Activated B cell treated with CpG ODN at 0.5 μM for 24 hours (primary cell): ENCODE measurements around the gene ARID3B. TPM values are rescaled to one million over a fixed set of nuclear protein-coding genes. Genes with fewer than 3 reads are reported as not detected.

ENCODE experiments used
- ATAC-seq: fragments of 200-7000 bp; cut with Tn5 transposase; one replicate; pipeline ENCODE4 v1.10.0; 2021; ENCODE audit warnings: low read depth, mild to moderate bottlenecking, moderate library complexity
- CTCF ChIA-PET: fragments of 350-600 bp; sonication (Branson Sonifier 250); formaldehyde crosslinking; loops from one replicate; lab custom pipeline; 2021; ENCODE audit warnings: antibody characterized with exemption; lab: Charles Lee
- POLR2A ChIA-PET: fragments of 350-600 bp; sonication (Branson Sonifier 250); formaldehyde crosslinking; loops from one replicate; lab custom pipeline; 2021; ENCODE audit warnings: antibody characterized with exemption; lab: Charles Lee
- DNase-seq: peaks from one replicate; pipeline ENCODE4 v3.0.0; 2022
- H3K27ac Mint-ChIP-seq: one replicate; pipeline ENCODE4 v1.8.0; 2020; ENCODE audit warnings: mixed read lengths
- H3K27me3 Mint-ChIP-seq: one replicate; pipeline ENCODE4 v1.8.0; 2021; ENCODE audit warnings: mixed read lengths
- H3K36me3 Mint-ChIP-seq: one replicate; pipeline ENCODE4 v1.8.0; 2021; ENCODE audit warnings: low read depth, mixed read lengths
- H3K4me1 Mint-ChIP-seq: one replicate; pipeline ENCODE4 v1.8.0; 2021; ENCODE audit warnings: mixed read lengths
- H3K4me3 Mint-ChIP-seq: one replicate; pipeline ENCODE4 v1.8.0; 2020; ENCODE audit warnings: mild to moderate bottlenecking, mixed read lengths
- H3K9me3 Mint-ChIP-seq: one replicate; pipeline ENCODE4 v1.8.0; 2020; ENCODE audit warnings: mixed read lengths
- CTCF ChIP-seq: fragments of 200-600 bp; IDR thresholded peaks from one replicate; pipeline ENCODE4 v1.8.0; 2022; ENCODE audit warnings: antibody characterized with exemption, mild to moderate bottlenecking
- intact Hi-C: fragments of 100-400 bp; cut with micrococcal nuclease; formaldehyde crosslinking; loops from one replicate; pipeline ENCODE4 v1.15.1; 2024
- total RNA-seq: library from RNA; stranded (reverse); gene quantifications from 2 replicates; pipeline ENCODE4 v1.2.3, GENCODE V29; 2022

Gene ARID3B
- total RNA-seq, 1 donor from 2014 or later: 26.9 TPM

GRCh38 chr15:74598126-74598842 is 57.3 kb downstream of the ARID3B start:
- Mint-ChIP-seq H3K27me3 (no peaks in the 10 kb centered on the region), H3K4me3 (peak overlapping the region; percentile 96), H3K4me1 (peaks cover 19% of the 10 kb centered on the region), H3K27ac (peak overlapping the region; percentile 88), H3K9me3 (no peaks in the 10 kb centered on the region), H3K36me3 (peaks cover 30% of the 10 kb centered on the region)
- CTCF ChIA-PET: interaction anchor here (1.7 kb wide), 1 partner anchor 33 kb away, joined by 5 read pairs; no protein-coding TSS in a partner anchor
- DNase-seq (peak; percentile 80), ATAC-seq (peak; percentile 99)
- no peak for TF ChIP-seq CTCF
- intact Hi-C loops: loop anchor here (1.0 to 2.0 kb wide), 3 partner anchors 16 to 137 kb away; partner anchors contain the start of genes ARID3B and UBL7
- POLR2A ChIA-PET: interaction anchor here (0.7 to 2.4 kb wide), 4 partner anchors 17 to 58 kb away, joined by 3 to 14 read pairs (median 4); partner anchors contain the start of gene CLK3

GRCh38 chr15:74599156-74599555 is 58.1 kb downstream of the ARID3B start:
- H3K4me3 Mint-ChIP-seq: peak overlapping the region; percentile 96
- DNase-seq (no peak), ATAC-seq (no peak)
- H3K9me3 Mint-ChIP-seq: no peaks in the 10 kb centered on the region
- H3K36me3 Mint-ChIP-seq: peaks cover 25% of the 10 kb centered on the region
- POLR2A ChIA-PET: interaction anchor here (0.7 to 2.4 kb wide), 4 partner anchors 14 to 59 kb away, joined by 3 to 14 read pairs (median 4); partner anchors contain the start of gene CLK3
- H3K27me3 Mint-ChIP-seq: no peaks in the 10 kb centered on the region
- peaks cover 19% of the 10 kb centered on the region for H3K4me1 Mint-ChIP-seq
- H3K27ac Mint-ChIP-seq: no peak overlapping the region
- TF ChIP-seq CTCF: no peak
- intact Hi-C loops: loop anchor here (2.0 kb wide), 1 partner anchor 58 kb away; the partner anchor contains the start of gene ARID3B
- CTCF ChIA-PET: interaction anchor here (1.7 kb wide), 1 partner anchor 32 kb away, joined by 5 read pairs; no protein-coding TSS in a partner anchor

GRCh38 chr15:74603026-74603788 is 62.2 kb downstream of the ARID3B start:
- Mint-ChIP-seq H3K27me3 (no peaks in the 10 kb centered on the region), H3K9me3 (no peaks in the 10 kb centered on the region), H3K4me3 (no peak overlapping the region), H3K36me3 (peaks cover 3% of the 10 kb centered on the region), H3K4me1 (peaks cover 14% of the 10 kb centered on the region), H3K27ac (no peak overlapping the region)
- intact Hi-C loops: no loop called here
- POLR2A ChIA-PET: no interaction called here
- no peak for TF ChIP-seq CTCF
- DNase-seq: no peak
- CTCF ChIA-PET: no interaction called here
- no peak for ATAC-seq

GRCh38 chr15:74603789-74604705 is 63.0 kb downstream of the ARID3B start:
- H3K9me3 Mint-ChIP-seq: no peaks in the 10 kb centered on the region
- H3K4me1 Mint-ChIP-seq: peaks cover 5% of the 10 kb centered on the region
- ChIA-PET POLR2A (no interaction called here), CTCF (interaction anchor here (1.0 kb wide), 1 partner anchor 17 kb away, joined by 3 read pairs; no protein-coding TSS in a partner anchor)
- no peak for DNase-seq
- no peak overlapping the region for H3K4me3 Mint-ChIP-seq
- intact Hi-C loops: no loop called here
- no peaks in the 10 kb centered on the region for H3K36me3 Mint-ChIP-seq
- TF ChIP-seq CTCF: no peak
- H3K27ac Mint-ChIP-seq: no peak overlapping the region
- H3K27me3 Mint-ChIP-seq: no peaks in the 10 kb centered on the region
- ATAC-seq: no peak
